AG09309 (cell line): ENCODE results near the gene NPEPL1.
"Not testable (repeated sequence)": the region's sequence is repeated elsewhere in the genome, so short reads cannot be mapped to it uniquely, and the experiment has no call there.

Source experiments
- DNase-seq: peaks from one replicate; pipeline ENCODE4 v3.0.0-alpha.2; 2010; ENCODE audit warnings: low read depth
- H3K4me3 ChIP-seq: 2 replicates; pipeline ENCODE4 v1.5.1; 2011; ENCODE audit warnings: mild to moderate bottlenecking, low read depth, low read length, moderate library complexity; ENCODE audit not compliant: control insufficient read depth
- TF ChIP-seq, protein P1 (sequence below): IDR thresholded peaks from 2 replicates; pipeline ENCODE4 v1.5.1; 2011; ENCODE audit warnings: mild to moderate bottlenecking, low read depth, low read length, inconsistent platforms; ENCODE audit not compliant: insufficient read depth, control insufficient read depth; ENCODE audit errors: missing control alignments

The NPEPL1 gene

DNA sequence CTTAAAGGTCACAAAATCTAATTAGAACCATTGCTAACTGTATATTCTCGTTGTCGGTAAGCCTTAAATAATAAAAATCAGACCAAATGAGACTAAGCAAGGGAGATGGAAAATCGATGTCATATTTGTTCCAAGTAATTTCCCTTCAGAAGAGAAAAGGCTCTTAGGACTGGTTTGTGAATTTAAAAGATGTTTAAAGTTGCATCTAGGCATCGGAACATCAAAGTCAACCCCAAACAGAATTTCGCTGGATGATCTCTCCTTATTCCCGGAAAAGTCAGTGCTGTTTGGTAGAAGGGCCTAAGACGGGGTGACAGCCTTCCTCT lies 63.8 kb downstream of the NPEPL1 start:
- no peak overlapping the region for H3K4me3 ChIP-seq
- TF ChIP-seq, protein P1, sequence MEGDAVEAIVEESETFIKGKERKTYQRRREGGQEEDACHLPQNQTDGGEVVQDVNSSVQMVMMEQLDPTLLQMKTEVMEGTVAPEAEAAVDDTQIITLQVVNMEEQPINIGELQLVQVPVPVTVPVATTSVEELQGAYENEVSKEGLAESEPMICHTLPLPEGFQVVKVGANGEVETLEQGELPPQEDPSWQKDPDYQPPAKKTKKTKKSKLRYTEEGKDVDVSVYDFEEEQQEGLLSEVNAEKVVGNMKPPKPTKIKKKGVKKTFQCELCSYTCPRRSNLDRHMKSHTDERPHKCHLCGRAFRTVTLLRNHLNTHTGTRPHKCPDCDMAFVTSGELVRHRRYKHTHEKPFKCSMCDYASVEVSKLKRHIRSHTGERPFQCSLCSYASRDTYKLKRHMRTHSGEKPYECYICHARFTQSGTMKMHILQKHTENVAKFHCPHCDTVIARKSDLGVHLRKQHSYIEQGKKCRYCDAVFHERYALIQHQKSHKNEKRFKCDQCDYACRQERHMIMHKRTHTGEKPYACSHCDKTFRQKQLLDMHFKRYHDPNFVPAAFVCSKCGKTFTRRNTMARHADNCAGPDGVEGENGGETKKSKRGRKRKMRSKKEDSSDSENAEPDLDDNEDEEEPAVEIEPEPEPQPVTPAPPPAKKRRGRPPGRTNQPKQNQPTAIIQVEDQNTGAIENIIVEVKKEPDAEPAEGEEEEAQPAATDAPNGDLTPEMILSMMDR = no peak
- DNase-seq = no peak

DNA sequence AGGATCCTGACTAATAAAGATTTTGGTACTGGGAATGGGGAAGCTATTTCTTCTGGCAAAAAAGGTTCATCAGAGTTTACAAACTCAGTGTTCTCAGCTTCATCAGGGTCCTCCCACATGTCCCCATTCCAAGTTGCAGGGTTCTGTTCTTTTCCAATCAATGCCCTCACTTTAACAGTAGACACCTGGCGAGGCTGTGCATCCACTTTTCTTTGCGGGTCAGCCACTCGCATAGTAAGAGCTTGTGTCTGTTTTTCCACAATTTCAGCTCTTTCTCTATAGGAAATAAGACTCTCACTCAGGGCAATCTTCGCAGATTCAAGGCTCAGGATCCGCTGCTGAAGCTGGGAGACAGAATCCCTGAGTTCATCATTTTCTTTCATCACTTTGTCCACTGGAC lies 65.0 kb downstream of the NPEPL1 start:
- DNase-seq, H3K4me3 ChIP-seq: not testable (repeated sequence)

DNA sequence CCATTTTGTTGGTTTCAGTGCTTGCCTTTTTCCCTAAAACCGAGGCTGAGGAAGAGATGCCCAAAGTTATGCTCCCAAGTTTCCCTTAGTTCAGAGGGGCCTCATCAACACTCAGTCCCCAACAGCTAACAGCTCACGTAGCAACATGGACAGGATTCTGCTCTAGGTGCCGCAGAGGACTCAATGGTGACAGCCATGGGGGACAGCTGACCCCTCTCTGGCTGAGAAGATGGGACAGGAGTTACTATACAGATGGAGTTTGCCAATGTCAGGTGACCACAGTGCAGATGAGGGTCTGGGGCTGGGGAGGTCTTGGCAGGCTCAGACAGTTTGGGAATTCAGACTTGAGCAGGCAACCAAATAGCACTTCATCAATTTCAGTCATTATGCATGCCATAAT lies 67.3 kb downstream of the NPEPL1 start:
- no peak overlapping the region for H3K4me3 ChIP-seq
- no peak for DNase-seq
- TF ChIP-seq, protein P1 = no peak

DNA sequence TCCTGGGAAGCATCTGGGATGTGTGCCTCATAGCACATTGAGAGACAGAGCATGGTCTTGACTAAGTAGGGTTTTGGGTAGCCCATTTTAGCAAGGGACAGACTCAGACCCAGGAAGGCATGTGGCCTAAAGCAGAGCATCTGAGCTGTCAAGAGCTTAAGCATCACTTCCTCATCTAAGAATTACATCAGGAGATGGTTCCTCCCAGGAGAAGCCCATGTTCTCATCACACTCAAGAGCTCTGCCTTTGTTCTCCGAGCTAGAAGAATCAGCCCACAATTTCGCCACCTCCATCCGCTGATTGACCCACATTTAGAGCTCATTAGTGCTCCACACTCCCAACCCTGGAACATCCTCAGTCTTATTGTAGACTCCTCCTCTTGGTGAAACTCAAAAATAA lies 68.3 kb downstream of the NPEPL1 start:
- TF ChIP-seq, protein P1 = no peak
- no peak overlapping the region for H3K4me3 ChIP-seq
- DNase-seq = no peak

DNA sequence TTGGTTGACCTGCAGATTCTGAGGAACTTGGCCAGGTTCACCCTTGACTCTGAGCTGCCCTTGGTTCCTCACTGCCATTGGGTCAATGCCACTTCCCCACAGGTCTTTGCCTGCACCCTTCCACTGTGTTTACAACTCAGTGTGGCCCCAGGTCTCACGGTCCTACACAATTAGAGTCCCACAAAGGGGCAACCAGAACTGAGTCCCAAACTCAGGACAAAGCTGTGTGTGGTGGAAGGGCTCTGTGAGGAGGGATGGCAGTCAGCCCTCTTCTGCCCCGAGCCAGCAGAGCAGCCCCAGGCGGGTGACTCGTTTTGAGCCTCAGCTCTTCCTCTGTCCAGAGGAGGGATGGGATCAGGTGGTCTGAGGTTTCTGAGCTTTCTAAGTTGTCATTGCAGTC lies 69.5 kb downstream of the NPEPL1 start:
- TF ChIP-seq, protein P1 = no peak
- DNase-seq = no peak
- no peak overlapping the region for H3K4me3 ChIP-seq

DNA sequence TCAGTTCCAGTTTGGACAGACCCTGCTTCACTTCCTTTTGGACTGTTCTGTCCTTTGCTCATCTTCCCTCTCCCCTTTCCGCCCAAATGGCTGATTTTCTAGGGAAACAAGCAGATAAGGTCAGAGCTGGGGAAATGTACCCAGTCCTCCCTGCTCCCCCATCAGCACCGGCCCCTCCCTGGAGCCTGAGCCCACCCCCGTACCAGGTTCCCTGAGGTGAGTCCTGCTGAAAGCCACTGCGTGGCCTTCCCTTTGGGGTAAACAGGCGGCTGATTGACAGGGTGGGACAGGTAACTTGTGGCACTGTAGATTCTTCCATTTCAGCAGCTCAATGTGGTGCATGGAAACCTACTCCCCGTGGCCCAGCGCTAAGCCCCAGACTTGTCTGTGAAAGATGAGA lies 70.5 kb downstream of the NPEPL1 start:
- H3K4me3 ChIP-seq = no peak overlapping the region
- TF ChIP-seq, protein P1 = no peak
- no peak for DNase-seq
